ES-I3 (cell line): ENCODE data around the gene INTS6.

ENCODE experiments used
- H3K36me3 ChIP-seq: 2 replicates; pipeline ENCODE4 v1.6.1; 2013; ENCODE audit warnings: mild to moderate bottlenecking, low read length, control low read depth, moderate library complexity; ENCODE audit not compliant: insufficient read depth
- H3K4me1 ChIP-seq: 2 replicates; pipeline ENCODE4 v1.6.1; 2013; ENCODE audit warnings: mild to moderate bottlenecking, control low read depth, low read length; ENCODE audit not compliant: insufficient read depth
- H3K9ac ChIP-seq: 2 replicates; pipeline ENCODE4 v1.6.1; 2013; ENCODE audit warnings: low read depth, mild to moderate bottlenecking, low read length, moderate library complexity
- H3K9me3 ChIP-seq: 2 replicates; pipeline ENCODE4 v1.6.1; 2013; ENCODE audit warnings: mild to moderate bottlenecking, low read length, moderate library complexity; ENCODE audit not compliant: control insufficient read depth, insufficient read depth

Gene INTS6

GRCh38 chr13:51333421-51333820 lies 119.4 kb downstream of the INTS6 start:
- Histone ChIP-seq H3K9ac (no peak overlapping the region), H3K36me3 (no peaks in the 10 kb centered on the region), H3K9me3 (no peaks in the 10 kb centered on the region), H3K4me1 (no peaks in the 10 kb centered on the region; the same call in 1 of the 2 replicates)

- Histone ChIP-seq H3K9me3 (no peaks in the 10 kb centered on the region), H3K4me1 (no peaks in the 10 kb centered on the region; the same call in 1 of the 2 replicates), H3K36me3 (no peaks in the 10 kb centered on the region), H3K9ac (no peak overlapping the region)
These were observed 120.1 kb downstream of the INTS6 start for GRCh38 chr13:51332566-51333361.

GRCh38 chr13:51331354-51331861 lies 121.4 kb downstream of the INTS6 start:
- no peak overlapping the region for H3K9ac ChIP-seq
- no peaks in the 10 kb centered on the region for H3K9me3 ChIP-seq
- no peaks in the 10 kb centered on the region for H3K36me3 ChIP-seq
- no peaks in the 10 kb centered on the region; the same call in 1 of the 2 replicates for H3K4me1 ChIP-seq

GRCh38 chr13:51330791-51331190 lies 122.0 kb downstream of the INTS6 start:
- Histone ChIP-seq H3K36me3 (no peaks in the 10 kb centered on the region), H3K9me3 (no peaks in the 10 kb centered on the region), H3K9ac (no peak overlapping the region), H3K4me1 (peaks cover 2% of the 10 kb centered on the region)

- Histone ChIP-seq H3K9me3 (no peaks in the 10 kb centered on the region), H3K9ac (no peak overlapping the region), H3K4me1 (peaks cover 10% of the 10 kb centered on the region), H3K36me3 (no peaks in the 10 kb centered on the region)
These were observed 123.2 kb downstream of the INTS6 start for GRCh38 chr13:51329606-51330005.

- Histone ChIP-seq H3K36me3 (no peaks in the 10 kb centered on the region), H3K4me1 (peaks cover 10% of the 10 kb centered on the region), H3K9ac (no peak overlapping the region), H3K9me3 (no peaks in the 10 kb centered on the region)
These were observed 124.3 kb downstream of the INTS6 start for GRCh38 chr13:51328488-51328887.

GRCh38 chr13:51327961-51328360 lies 124.9 kb downstream of the INTS6 start:
- H3K4me1 ChIP-seq = peaks cover 10% of the 10 kb centered on the region
- H3K36me3 ChIP-seq = no peaks in the 10 kb centered on the region
- no peaks in the 10 kb centered on the region for H3K9me3 ChIP-seq
- no peak overlapping the region for H3K9ac ChIP-seq

GRCh38 chr13:51326777-51327176 lies 126.1 kb downstream of the INTS6 start:
- H3K36me3 ChIP-seq = no peaks in the 10 kb centered on the region
- H3K9me3 ChIP-seq = no peaks in the 10 kb centered on the region
- peaks cover 10% of the 10 kb centered on the region for H3K4me1 ChIP-seq
- H3K9ac ChIP-seq = no peak overlapping the region

- Histone ChIP-seq H3K9me3 (no peaks in the 10 kb centered on the region), H3K36me3 (no peaks in the 10 kb centered on the region), H3K4me1 (peaks cover 10% of the 10 kb centered on the region), H3K9ac (no peak overlapping the region)
These were observed 127.0 kb downstream of the INTS6 start for GRCh38 chr13:51325837-51326236.

- Histone ChIP-seq H3K9ac (no peak overlapping the region), H3K36me3 (no peaks in the 10 kb centered on the region), H3K9me3 (no peaks in the 10 kb centered on the region), H3K4me1 (peaks cover 10% of the 10 kb centered on the region)
These were observed 128.0 kb downstream of the INTS6 start for GRCh38 chr13:51324714-51325420.

- no peaks in the 10 kb centered on the region for H3K9me3 ChIP-seq
- H3K9ac ChIP-seq = no peak overlapping the region
- H3K36me3 ChIP-seq = no peaks in the 10 kb centered on the region
- H3K4me1 ChIP-seq = peaks cover 10% of the 10 kb centered on the region
These were observed 128.9 kb downstream of the INTS6 start for GRCh38 chr13:51323824-51324511.

- Histone ChIP-seq H3K9me3 (no peaks in the 10 kb centered on the region), H3K4me1 (peaks cover 10% of the 10 kb centered on the region), H3K9ac (no peak overlapping the region), H3K36me3 (no peaks in the 10 kb centered on the region)
These were observed 130.0 kb downstream of the INTS6 start for GRCh38 chr13:51322826-51323225.

- Histone ChIP-seq H3K4me1 (peaks cover 10% of the 10 kb centered on the region), H3K9ac (no peak overlapping the region), H3K36me3 (peaks cover 2% of the 10 kb centered on the region; the same call in 1 of the 2 replicates), H3K9me3 (no peaks in the 10 kb centered on the region)
These were observed 131.0 kb downstream of the INTS6 start for GRCh38 chr13:51321836-51322235.

- Histone ChIP-seq H3K9ac (no peak overlapping the region), H3K4me1 (peaks cover 11% of the 10 kb centered on the region), H3K9me3 (no peaks in the 10 kb centered on the region), H3K36me3 (peaks cover 2% of the 10 kb centered on the region; the same call in 1 of the 2 replicates)
These were observed 134.0 kb downstream of the INTS6 start for GRCh38 chr13:51318876-51319275.
